B cell (primary cell): ENCODE results near the gene RNASE2. TPM values are rescaled to one million over a fixed set of nuclear protein-coding genes. Genes with fewer than 3 reads are reported as not detected.
"Not testable (repeated sequence)": the region's sequence is repeated elsewhere in the genome, so short reads cannot be mapped to it uniquely, and the experiment has no call there.

Experiments
- ATAC-seq: fragments of 200-7000 bp; cut with Tn5 transposase; one replicate; pipeline ENCODE4 v1.10.0; 2021; ENCODE audit warnings: low read depth, mild to moderate bottlenecking, moderate number of reproducible peaks, moderate library complexity
- CTCF ChIA-PET: fragments of 350-600 bp; sonication (Branson Sonifier 250); formaldehyde crosslinking; loops from one replicate; lab custom pipeline; 2021; ENCODE audit warnings: antibody characterized with exemption, inconsistent platforms; lab: Charles Lee
- POLR2A ChIA-PET: fragments of 350-600 bp; sonication (Branson Sonifier 250); formaldehyde crosslinking; loops from one replicate; lab custom pipeline; 2021; ENCODE audit warnings: antibody characterized with exemption; lab: Charles Lee
- DNase-seq: peaks from one replicate; pipeline ENCODE4 v3.0.0; 2013
- H2AFZ ChIP-seq: 2 replicates; pipeline ENCODE4 v1.6.1; 2012; ENCODE audit warnings: mild to moderate bottlenecking, low read depth, low read length; ENCODE audit not compliant: insufficient read depth, poor library complexity, severe bottlenecking
- H3K27ac ChIP-seq, 2 donors: 1 replicate in 1 of 2; 2 replicates in 1 of 2; pipeline ENCODE4 v1.5.1; 2012 to 2013; ENCODE audit warnings: low read length in 2 of 2, mild to moderate bottlenecking in 2 of 2, moderate library complexity in 1 of 2
- H3K27me3 ChIP-seq, 4 experiments: fragments of 200-600 bp in 1 of 4; sonication (generic) in 1 of 4; replicated peaks in 1 of 4; 1 replicate in 2 of 4; 2 replicates in 2 of 4; pipeline versions ENCODE4 v1.6.1 to v1.7.0; 2013 to 2016; ENCODE audit warnings: low read length in 3 of 4, mild to moderate bottlenecking in 2 of 4, mixed read lengths in 1 of 4, moderate library complexity in 1 of 4; ENCODE audit not compliant: insufficient read depth in 4 of 4, control insufficient read depth in 3 of 4; ENCODE audit errors: control extremely low read depth in 1 of 4
- H3K36me3 ChIP-seq, 2 experiments: replicated peaks in 1 of 2; 1 replicate in 1 of 2; 2 replicates in 1 of 2; pipeline versions ENCODE4 v1.6.1 to v1.7.1; 2013; ENCODE audit warnings: low read length in 1 of 2; ENCODE audit not compliant: insufficient read depth in 2 of 2, control insufficient read depth in 1 of 2; ENCODE audit errors: control extremely low read depth in 1 of 2, extremely low read depth in 1 of 2
- H3K4me1 ChIP-seq, 2 donors: fragments of 200-600 bp in 1 of 2; sonication (generic) in 1 of 2; 1 replicate in 1 of 2; 2 replicates in 1 of 2; pipeline versions ENCODE4 v1.5.1 to v1.6.1; 2013 to 2017; ENCODE audit warnings: low read length in 2 of 2; ENCODE audit not compliant: control insufficient read depth in 2 of 2, insufficient read depth in 2 of 2
- H3K4me2 ChIP-seq: replicated peaks from 2 replicates; pipeline ENCODE3; 2012; ENCODE audit warnings: mild to moderate bottlenecking, low read depth, low read length; ENCODE audit not compliant: poor library complexity, severe bottlenecking
- H3K4me3 ChIP-seq, 5 experiments: fragments of 200-600 bp in 1 of 5; sonication (generic) in 1 of 5; 1 replicate in 3 of 5; 2 replicates in 2 of 5; pipeline versions ENCODE4 v1.5.1 to v1.7.0; 2011 to 2016; ENCODE audit warnings: low read length in 4 of 5, mild to moderate bottlenecking in 4 of 5, low read depth in 2 of 5, control low read depth in 1 of 5, moderate library complexity in 1 of 5; ENCODE audit not compliant: insufficient read depth in 1 of 5; ENCODE audit errors: control extremely low read depth in 1 of 5, extremely low read depth in 1 of 5
- H3K79me2 ChIP-seq: fragments of 200-600 bp; sonication (generic); one replicate; pipeline ENCODE4 v1.6.0; 2016; ENCODE audit warnings: low read length; ENCODE audit not compliant: control insufficient read depth, insufficient read depth
- H3K9ac ChIP-seq: fragments of 200-600 bp; sonication (generic); 2 replicates; pipeline ENCODE4 v1.6.1; 2017; ENCODE audit warnings: mild to moderate bottlenecking, low read length, moderate library complexity
- H3K9me3 ChIP-seq, 3 donors: one replicate each; pipeline versions ENCODE4 v1.6.1 to v1.7.1; 2013; ENCODE audit warnings: low read length in 2 of 3; ENCODE audit not compliant: control insufficient read depth in 2 of 3, insufficient read depth in 1 of 3; ENCODE audit errors: control extremely low read depth in 1 of 3
- H4K20me1 ChIP-seq: 2 replicates; pipeline ENCODE4 v1.6.0; 2012; ENCODE audit warnings: mild to moderate bottlenecking, low read length; ENCODE audit not compliant: insufficient read depth, control insufficient read depth, poor library complexity, severe bottlenecking
- H3K27ac Mint-ChIP-seq: one replicate; pipeline ENCODE4 v1.8.0; 2021; ENCODE audit warnings: mixed read lengths
- H3K27me3 Mint-ChIP-seq: one replicate; pipeline ENCODE4 v1.8.0; 2021; ENCODE audit warnings: mixed read lengths
- H3K4me1 Mint-ChIP-seq: one replicate; pipeline ENCODE4 v1.8.0; 2021; ENCODE audit warnings: mixed read lengths
- H3K4me3 Mint-ChIP-seq: one replicate; pipeline ENCODE4 v1.8.0; 2021; ENCODE audit warnings: mixed read lengths
- H3K9me3 Mint-ChIP-seq: one replicate; pipeline ENCODE4 v1.8.0; 2022; ENCODE audit warnings: mixed read lengths; ENCODE audit not compliant: insufficient read depth
- EZH2 ChIP-seq: IDR thresholded peaks from 2 replicates; pipeline ENCODE4 v1.6.1; 2012; ENCODE audit warnings: borderline replicate concordance, low read depth, mild to moderate bottlenecking, moderate library complexity, low read length; ENCODE audit not compliant: insufficient read depth, poor library complexity, severe bottlenecking
- WGBS: methylation state at CpG from one replicate; pipeline ENCODE4 v1.1.5; 2013; ENCODE audit warnings: missing lambda C conversion rate; ENCODE audit not compliant: insufficient coverage; 5-methylcytosine and 5-hydroxymethylcytosine counted together
- intact Hi-C: fragments of 100-400 bp; cut with micrococcal nuclease; formaldehyde crosslinking; loops from one replicate; pipeline ENCODE4 v1.10.0; 2022
- polyA plus RNA-seq: library from polyadenylated mRNA; depleted of rRNA; stranded (reverse); fragments of >200 nt; gene quantifications from 2 replicates; pipeline ENCODE4 v1.2.3, GENCODE V29; 2012
- total RNA-seq, 2 donors: library from RNA; stranded (reverse); fragments of 120-200 nt in 1 of 2; gene quantifications; 1 replicate in 1 of 2; 2 replicates in 1 of 2; pipeline versions ENCODE4 v1.2.3 to v1.2.4, GENCODE V29; 2013 to 2022
- TF ChIP-seq, protein P1 (sequence below): fragments of 200-600 bp; IDR thresholded peaks from one replicate; pipeline ENCODE4 v1.8.0; 2022; ENCODE audit warnings: antibody characterized with exemption, mild to moderate bottlenecking

Gene RNASE2
- total and polyA plus RNA-seq, 2 donors (not counting 1 experiment from before 2014, with no cell fraction given): 0.54 TPM; not detected in 1

DNA sequence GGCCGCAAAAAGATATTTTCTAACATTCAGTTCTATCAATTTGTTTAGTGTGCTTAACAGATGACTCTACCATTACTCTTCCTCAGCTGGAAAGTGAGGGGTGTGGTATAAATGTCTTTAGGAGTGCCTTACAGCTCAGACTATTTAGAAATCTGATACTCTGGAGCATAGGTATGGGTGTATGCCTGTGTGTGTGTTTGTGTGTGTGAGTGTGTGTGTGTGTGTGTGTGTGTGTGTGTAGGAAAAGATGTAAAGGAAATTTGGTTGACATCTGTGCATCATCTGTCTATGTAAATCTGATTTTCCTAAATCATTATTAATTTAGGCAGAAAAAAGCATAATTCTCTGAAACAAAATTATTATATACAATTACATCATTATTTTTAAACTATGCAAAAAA lies 48.1 kb upstream of the RNASE2 start:
- CTCF ChIA-PET: interaction anchor here (0.6 to 0.7 kb wide), 2 partner anchors 30 to 51 kb away, joined by 3 read pairs; no protein-coding TSS in a partner anchor
- Histone ChIP-seq H3K9me3 (no peaks in the 10 kb centered on the region), H3K4me3 (no peak overlapping the region), H3K4me2 (no peak overlapping the region), H3K36me3 (no peaks in the 10 kb centered on the region), H3K79me2 (no peaks in the 10 kb centered on the region), H4K20me1 (no peaks in the 10 kb centered on the region), H3K9ac (no peak overlapping the region), H3K4me1 (no peaks in the 10 kb centered on the region), H3K27me3 (peaks cover 0 to under 1% (median 0%) of the 10 kb centered on the region in 4 experiments), H3K27ac (no peak overlapping the region), H2AFZ (no peak overlapping the region)
- POLR2A ChIA-PET: no interaction called here
- Mint-ChIP-seq H3K27me3 (peaks cover 41% of the 10 kb centered on the region), H3K4me1 (no peaks in the 10 kb centered on the region), H3K9me3 (no peaks in the 10 kb centered on the region), H3K27ac (no peak overlapping the region), H3K4me3 (no peak overlapping the region)
- TF ChIP-seq, protein P1, sequence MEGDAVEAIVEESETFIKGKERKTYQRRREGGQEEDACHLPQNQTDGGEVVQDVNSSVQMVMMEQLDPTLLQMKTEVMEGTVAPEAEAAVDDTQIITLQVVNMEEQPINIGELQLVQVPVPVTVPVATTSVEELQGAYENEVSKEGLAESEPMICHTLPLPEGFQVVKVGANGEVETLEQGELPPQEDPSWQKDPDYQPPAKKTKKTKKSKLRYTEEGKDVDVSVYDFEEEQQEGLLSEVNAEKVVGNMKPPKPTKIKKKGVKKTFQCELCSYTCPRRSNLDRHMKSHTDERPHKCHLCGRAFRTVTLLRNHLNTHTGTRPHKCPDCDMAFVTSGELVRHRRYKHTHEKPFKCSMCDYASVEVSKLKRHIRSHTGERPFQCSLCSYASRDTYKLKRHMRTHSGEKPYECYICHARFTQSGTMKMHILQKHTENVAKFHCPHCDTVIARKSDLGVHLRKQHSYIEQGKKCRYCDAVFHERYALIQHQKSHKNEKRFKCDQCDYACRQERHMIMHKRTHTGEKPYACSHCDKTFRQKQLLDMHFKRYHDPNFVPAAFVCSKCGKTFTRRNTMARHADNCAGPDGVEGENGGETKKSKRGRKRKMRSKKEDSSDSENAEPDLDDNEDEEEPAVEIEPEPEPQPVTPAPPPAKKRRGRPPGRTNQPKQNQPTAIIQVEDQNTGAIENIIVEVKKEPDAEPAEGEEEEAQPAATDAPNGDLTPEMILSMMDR: no peak
- no peak for TF ChIP-seq EZH2
- intact Hi-C loops: no loop called here
- DNase-seq (no peak), ATAC-seq (no peak)
- WGBS: no CpG with 5 or more reads among the region's 1 CpG

- H3K9ac ChIP-seq, DNase-seq, H3K9me3 Mint-ChIP-seq, CTCF ChIA-PET, H3K27ac Mint-ChIP-seq, H3K9me3 ChIP-seq, H3K27me3 ChIP-seq, H3K4me1 ChIP-seq, H3K4me1 Mint-ChIP-seq, H3K27ac ChIP-seq, H3K4me3 ChIP-seq, H3K79me2 ChIP-seq, H3K4me2 ChIP-seq, POLR2A ChIA-PET, intact Hi-C loops, H4K20me1 ChIP-seq, H2AFZ ChIP-seq, H3K4me3 Mint-ChIP-seq, H3K36me3 ChIP-seq, ATAC-seq: not testable (repeated sequence)
- 87% methylated on average over 11 of the region's 14 CpGs for whole genome bisulfite sequencing
- H3K27me3 Mint-ChIP-seq: peaks cover 34% of the 10 kb centered on the region
Measured at GRCh38 chr14:20910822-20911221, 44.5 kb upstream of the RNASE2 start.

DNA sequence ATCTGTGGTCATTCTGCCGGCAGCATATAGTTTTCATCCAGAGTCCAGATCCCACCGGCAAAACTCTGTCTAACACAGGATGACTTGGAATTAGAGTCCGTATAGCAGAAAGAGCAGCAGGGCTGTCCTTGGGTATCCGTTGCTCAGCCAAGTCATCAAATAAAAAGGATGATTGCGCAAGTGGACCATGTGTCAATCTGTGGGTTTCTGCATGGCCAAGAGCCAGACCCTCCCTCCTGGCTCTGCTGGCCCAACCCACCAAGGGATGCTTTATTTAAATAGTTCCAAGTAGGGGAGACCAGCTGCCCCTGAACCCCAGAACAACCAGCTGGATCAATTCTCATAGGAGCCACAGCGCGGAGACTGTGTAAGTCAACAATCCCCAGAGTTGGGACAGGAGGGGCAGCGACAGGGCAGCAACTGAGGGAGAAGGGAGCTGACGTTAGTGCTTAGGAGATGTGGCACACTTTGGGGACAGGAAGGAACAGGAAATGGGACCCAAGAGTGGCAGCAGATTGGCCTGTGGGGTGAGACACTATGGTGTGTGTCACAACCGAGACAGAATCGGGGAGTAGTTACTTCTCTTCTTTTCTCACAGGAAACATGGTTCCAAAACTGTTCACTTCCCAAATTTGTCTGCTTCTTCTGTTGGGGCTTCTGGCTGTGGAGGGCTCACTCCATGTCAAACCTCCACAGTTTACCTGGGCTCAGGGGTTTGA lies 36.1 kb upstream of the RNASE2 start:
- CTCF ChIA-PET, H3K9me3 Mint-ChIP-seq, H3K36me3 ChIP-seq, POLR2A ChIA-PET, H3K4me2 ChIP-seq, H3K79me2 ChIP-seq, intact Hi-C loops, H3K4me1 ChIP-seq, H3K4me3 Mint-ChIP-seq, ATAC-seq, H3K27ac ChIP-seq, H4K20me1 ChIP-seq, H3K4me3 ChIP-seq, H3K4me1 Mint-ChIP-seq, H3K9ac ChIP-seq, H3K27ac Mint-ChIP-seq, H3K9me3 ChIP-seq, H2AFZ ChIP-seq, DNase-seq: not testable (repeated sequence)
- peaks cover 0 to 14% (median 4%) of the 10 kb centered on the region in 4 experiments for H3K27me3 ChIP-seq
- WGBS: 55% methylated on average over 5 of the region's 11 CpGs
- peaks cover 42% of the 10 kb centered on the region for H3K27me3 Mint-ChIP-seq
